NCI-H2171 treated with DMSO at 0.1 percent for 48 hours (cell line): Measurements from ENCODE around the gene WDR62.
A peak's percentile ranks its signal among the peaks of the same experiment; 100 is the strongest.
"Not testable (repeated sequence)": the region's sequence is repeated elsewhere in the genome, so short reads cannot be mapped to it uniquely, and the experiment has no call there.

Experiments used
- DNase-seq: peaks from one replicate; lab custom pipeline; 2025; lab: John Stamatoyannopoulos, UW

Gene WDR62

DNA sequence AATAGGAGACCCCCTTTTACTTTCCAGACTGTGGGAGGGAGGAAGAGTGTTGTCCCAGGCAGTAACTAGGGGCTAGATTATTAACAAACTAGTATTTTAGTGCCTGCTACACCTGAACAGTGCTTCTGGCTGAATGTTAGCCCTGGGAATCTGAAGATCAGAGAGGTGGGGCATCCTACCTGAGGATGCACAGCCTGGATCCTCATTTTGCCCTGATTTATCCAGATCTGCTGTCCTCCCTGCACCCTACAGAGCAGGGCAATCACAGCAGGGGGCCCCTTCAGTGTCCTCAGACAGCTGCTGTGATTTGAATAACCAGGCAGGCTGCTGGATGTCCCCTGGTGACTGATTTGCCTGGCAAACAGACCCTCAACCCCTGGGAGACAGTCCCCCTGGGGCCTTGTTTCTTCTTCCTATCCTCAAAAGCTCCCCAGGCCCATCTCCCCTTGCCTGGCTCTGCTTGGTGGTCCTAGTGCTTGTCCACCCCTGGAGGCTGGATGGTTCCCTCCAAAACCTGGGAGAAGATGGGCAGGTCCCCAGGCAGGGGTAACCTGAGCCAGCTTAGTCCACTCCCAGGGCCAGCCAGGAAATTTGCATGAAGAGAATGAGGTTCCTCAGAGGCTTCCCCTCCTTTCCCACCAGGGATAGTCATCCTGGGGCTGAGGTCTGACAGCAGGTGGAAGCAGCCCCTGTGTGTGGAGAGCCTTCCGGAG lies 55.9 kb downstream of the WDR62 start, which contains the start of gene OVOL3:
Gene OVOL3, plus strand, starts transcription at position 657 of the 713 bp plus-strand sequence. CDS start 60 bp downstream, outside the sequence.
- DNase-seq, result peak; percentile 26

GRCh38 chr19:36111200-36111539 lies 56.5 kb downstream of the WDR62 start:
- no peak for DNase-seq

DNA sequence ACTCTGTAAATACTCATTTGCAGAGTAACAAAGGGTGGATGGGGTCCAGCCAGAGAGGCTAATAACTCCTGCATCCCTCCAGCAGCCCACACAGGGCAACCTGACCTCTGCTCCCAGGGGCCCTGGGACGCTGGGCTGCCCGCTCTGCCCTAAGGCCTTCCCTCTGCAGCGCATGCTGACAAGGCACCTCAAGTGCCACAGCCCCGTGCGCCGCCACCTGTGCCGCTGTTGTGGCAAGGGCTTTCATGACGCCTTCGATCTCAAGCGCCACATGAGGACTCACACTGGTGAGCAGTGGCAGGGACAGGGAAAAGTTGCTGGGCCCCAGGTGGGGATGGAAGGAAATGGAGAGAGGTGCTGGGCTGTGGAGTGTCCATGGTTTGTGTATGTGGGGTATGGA lies 58.0 kb downstream of the WDR62 start:
- no peak for DNase-seq

- no peak for DNase-seq
Measured at GRCh38 chr19:36113425-36113824, 58.7 kb downstream of the WDR62 start.

DNA sequence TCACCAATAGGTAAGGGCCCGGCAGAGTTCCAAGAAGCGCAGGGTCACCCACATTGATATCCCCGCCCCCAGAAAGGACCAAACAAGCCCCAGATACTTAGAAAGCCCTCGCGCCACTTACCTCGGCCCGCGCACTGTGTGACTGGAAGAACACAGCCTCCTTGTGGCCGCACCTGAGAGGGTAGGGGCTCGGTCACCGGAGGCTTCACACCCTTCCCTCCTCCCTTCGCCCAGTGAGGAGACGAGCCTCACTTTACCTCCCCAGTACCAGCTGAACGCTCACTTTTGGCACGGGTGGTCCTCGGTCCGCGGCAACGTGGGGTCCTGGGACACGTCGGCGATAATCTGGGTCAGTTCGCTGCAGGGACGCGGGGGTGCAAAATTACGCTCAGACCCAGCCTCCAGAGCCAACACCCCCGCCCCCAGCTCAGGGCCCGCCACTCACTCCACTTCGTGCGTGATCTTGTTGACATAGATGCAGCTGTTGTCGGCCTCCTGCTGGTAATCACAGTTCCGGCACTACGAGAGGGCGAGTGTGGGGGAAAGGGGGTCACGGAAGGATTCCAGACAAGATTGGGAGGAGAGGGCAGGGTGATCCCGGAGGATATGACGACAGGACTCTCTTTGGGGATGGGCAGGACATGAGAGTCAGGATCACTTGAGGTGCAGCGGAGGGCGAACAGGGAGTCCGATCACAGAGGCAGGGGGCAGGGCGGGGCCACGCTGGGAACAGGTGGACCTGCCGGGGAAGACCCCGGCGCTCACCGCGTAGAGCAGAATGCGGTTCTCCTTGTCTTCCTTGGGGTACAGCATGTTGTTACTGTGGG lies 59.4 kb downstream of the WDR62 start:
- no peak for DNase-seq

- peak; percentile 100 for DNase-seq
Measured at GRCh38 chr19:36114721-36115452, 60.2 kb downstream of the WDR62 start, which contains the start of gene POLR2I. TSS of gene POLR2I (minus strand) at chr19:36114875. CDS start at chr19:36114856, 19 bp downstream.

GRCh38 chr19:36115453-36116343 lies 61.0 kb downstream of the WDR62 start, which contains the start of gene TBCB:
TSS of gene TBCB (plus strand) at chr19:36115468. CDS start at chr19:36115561, 93 bp downstream.
- no peak for DNase-seq

DNA sequence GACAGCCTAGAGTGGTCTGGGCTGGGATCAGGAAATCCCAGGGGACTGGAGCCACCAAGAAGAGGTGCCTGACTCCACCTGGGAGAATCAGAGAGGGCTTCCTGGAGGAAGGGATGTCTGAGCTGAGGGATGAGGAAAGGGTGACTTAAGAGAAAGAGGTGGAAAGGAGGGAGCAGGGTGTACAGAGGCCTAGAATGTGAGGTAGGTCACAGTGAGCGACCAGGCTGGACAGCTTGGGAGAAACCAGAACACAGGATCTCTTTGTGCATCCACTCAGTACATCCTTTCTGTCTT lies 61.6 kb downstream of the WDR62 start:
- no peak for DNase-seq

DNA sequence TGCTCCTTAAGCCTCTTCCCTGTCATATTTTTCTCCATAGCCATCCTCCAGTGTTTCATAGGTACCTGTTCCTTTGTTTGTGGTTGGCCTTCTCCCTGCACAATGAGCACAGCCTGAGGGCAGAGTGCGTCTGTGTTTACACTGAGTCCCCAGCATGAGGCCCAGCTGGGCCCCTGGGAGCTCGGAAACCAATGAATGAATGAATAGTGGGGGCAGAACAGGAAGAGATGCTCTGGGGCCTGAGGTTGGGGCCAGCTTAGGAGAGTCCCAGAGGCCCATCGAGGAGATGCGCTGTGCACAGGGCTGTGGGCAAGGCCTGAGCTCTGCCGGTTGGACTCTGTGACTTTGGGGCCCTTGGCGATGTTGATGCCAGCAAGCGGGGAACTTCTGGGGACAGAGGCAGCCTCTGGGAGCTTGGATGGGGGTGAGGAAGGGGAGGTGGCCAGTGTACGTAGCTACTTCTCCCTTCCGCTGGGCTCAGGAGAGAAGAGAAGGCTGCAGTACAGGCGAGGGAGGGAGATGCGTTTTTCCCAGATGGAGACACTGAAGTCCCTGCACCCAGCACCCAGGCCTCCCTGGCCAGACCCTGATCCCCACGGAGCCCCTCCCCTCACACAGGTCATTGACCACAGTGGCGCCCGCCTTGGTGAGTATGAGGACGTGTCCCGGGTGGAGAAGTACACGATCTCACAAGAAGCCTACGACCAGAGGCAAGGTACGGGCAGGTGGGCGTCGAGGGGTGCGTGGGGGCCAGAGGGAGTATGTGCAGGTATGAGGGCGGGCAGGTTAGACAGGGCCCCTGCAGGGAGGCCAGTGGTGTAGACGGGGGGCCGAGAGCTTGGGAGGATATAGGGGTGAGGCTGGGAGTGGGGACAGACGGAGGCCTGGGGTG lies 65.6 kb downstream of the WDR62 start:
- no peak for DNase-seq

- no peak for DNase-seq
Measured at GRCh38 chr19:36120984-36121358, 66.3 kb downstream of the WDR62 start.

DNA sequence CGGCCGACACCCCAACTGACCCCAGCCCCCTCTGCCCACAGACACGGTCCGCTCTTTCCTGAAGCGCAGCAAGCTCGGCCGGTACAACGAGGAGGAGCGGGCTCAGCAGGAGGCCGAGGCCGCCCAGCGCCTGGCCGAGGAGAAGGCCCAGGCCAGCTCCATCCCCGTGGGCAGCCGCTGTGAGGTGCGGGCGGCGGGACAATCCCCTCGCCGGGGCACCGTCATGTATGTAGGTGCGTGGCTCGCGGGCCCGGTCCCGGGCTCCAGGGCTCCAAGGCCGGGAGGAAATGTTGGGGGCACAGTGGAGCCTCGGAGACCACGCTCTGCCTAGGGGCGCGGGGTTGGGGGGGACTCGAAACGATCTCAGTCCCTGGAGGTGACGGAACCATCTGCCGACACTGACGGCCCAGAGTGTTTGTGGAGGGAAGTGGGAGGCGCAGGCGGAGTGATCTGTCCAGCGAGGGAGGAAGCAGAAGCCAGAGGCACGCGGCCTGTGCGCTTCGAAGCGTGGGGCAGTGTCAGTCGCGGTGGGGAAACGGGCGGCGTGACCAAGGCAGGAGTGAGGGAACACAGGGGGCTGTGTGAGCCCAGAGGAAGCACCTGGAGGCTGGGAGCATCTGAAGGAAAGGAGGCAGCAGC lies 66.9 kb downstream of the WDR62 start:
- DNase-seq, result no peak

DNA sequence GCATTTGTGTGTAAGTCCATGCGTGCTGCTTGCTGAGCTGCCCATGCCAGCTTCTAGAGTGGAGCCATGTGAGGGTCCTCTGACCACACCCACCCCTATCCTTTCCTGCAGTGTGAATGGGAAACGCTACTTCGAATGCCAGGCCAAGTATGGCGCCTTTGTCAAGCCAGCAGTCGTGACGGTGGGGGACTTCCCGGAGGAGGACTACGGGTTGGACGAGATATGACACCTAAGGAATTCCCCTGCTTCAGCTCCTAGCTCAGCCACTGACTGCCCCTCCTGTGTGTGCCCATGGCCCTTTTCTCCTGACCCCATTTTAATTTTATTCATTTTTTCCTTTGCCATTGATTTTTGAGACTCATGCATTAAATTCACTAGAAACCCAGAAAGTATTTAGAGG lies 70.9 kb downstream of the WDR62 start:
- no peak for DNase-seq

GRCh38 chr19:36128392-36128736 lies 73.7 kb downstream of the WDR62 start:
- DNase-seq, result no peak

GRCh38 chr19:36131221-36131620 lies 76.5 kb downstream of the WDR62 start:
- DNase-seq, result not testable (repeated sequence)

DNA sequence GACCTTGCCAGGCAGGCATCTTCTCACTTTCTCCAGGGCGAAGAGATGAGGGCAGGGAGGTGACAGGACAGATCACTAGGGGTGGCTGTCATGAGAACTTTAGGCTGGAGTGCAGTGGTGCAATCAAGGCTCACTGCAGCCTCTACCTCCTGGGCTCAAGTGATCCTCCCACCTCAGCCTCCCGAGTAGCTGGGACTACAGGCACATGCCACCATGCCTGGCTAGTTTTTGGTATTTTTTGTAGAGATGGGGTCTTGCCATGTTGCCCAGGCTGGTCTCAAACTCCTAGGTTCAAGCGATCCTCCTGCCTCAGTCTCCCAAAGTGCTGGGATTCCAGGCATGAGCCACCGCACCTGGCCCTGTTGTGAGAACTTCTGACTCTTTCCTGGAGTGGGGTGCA lies 80.2 kb downstream of the WDR62 start:
- DNase-seq, result not testable (repeated sequence)

DNA sequence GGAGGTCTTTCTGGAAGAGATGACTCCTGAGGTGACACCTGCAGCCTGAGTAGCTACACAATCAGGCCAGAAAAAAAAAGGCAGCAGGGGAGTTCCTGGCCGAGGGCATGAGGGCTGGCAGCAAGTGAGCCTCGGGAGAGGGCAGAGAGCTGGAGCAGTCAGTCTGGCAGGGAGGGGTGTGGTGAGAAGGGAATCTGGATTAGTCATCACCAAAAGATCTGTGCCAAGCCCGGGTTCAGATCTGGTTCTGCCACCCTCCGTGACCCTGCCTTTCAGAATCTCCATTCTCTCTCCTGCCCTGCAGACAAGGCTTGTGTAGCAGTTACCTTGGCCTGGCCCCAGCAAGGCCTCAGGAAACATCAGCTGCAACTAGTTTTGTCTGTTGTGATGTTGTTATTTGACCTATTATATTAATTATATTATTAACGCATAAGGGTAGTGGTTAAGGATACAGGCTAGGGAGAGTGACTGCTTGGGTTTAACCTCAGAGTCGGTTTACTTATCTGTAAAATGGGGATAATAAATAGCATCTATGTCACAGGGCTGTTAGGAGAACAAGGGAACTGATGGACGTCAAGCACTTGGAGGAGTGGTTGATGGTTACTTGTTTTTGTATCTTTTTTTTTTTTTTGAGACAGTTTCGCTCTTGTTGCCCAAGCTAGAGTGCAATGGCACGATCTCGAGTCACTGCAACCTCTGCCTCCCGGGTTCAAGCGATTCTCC lies 82.4 kb downstream of the WDR62 start:
- DNase-seq, result no peak

DNA sequence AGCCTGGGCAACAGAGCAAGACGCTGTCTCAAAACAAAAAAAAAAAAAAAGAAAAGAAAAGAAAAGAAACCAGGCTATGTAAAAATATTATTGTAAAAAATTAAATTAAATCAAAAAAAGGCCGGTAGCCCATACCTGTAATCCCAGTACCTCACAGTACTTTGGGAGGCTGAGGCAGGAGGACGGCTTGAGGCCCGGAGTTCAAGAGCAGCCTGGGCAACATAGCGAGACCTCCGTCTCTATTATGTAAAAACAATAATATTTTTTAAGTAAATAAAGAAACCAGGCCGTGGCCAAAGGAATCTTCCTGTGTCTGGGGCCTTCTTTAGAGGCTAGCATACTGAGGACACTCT lies 84.4 kb downstream of the WDR62 start:
- no peak for DNase-seq

DNA sequence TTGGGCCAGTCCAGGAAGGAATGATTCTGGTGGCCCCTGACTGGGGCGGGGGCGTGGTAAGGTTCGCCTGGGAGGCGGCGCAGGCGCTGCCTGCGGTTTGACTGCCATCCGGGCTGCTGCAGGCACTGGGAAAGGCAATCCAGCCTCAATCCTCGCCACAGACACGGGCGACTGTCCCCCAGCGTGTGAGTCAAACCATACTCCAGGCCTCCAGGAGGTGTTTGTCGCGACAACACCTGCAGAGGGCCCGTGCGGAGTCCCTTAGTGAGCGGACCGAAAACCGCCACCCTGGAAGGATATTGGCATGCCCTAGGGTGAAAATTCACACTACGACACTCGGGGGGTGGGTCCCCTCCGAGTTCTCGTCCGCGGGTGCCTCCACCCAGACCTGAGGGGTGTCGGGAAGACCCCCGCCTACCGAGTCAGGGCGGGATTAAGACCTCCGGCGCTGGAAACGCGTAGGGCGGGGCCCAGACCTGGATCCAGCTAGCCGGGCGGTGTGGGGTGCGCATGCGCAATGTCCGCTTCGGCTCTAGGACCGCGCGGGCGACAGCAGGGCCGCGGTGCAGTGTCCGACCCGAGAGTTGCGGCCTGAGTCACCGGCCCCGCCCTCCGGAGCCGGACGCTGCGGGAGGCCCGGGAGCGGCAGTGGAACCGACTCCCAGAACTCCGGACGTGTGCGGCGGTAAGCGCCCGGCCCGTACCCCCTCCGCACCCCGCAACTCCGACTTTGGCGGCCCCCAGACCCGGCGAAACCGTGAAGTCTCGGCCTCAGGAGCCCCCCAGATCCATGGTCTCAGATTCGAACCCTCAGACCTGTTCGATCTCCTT lies 85.0 kb downstream of the WDR62 start, which contains the start of gene CAPNS1:
Gene CAPNS1, plus strand, starts transcription at position 594 of the 831 bp plus-strand sequence. CDS start 946 bp downstream, outside the sequence.
- peak; percentile 91 for DNase-seq
